Neural cell (in vitro differentiated cells): ENCODE results near the gene MRPS10. TPM values are rescaled to one million over a fixed set of nuclear protein-coding genes. Genes with fewer than 3 reads are reported as not detected.

ENCODE experiments used
- H2AFZ ChIP-seq: fragments of 200-600, 300-800 bp; sonication (generic), shearing (Covaris generic); 2 replicates; pipeline ENCODE4 v1.6.0; 2014; ENCODE audit warnings: low read depth, mild to moderate bottlenecking, antibody characterized with exemption, low read length, moderate library complexity
- H3F3A ChIP-seq: fragments of 200-600 bp; shearing (Covaris generic); 2 replicates; pipeline ENCODE4 v1.6.1; 2016; ENCODE audit warnings: mild to moderate bottlenecking, moderate library complexity, mixed read lengths, antibody characterized with exemption, low read length; ENCODE audit not compliant: insufficient read depth, poor library complexity, severe bottlenecking
- H3K27ac ChIP-seq: fragments of 200-600, 300-800 bp; sonication (generic), shearing (Covaris generic); 2 replicates; pipeline ENCODE4 v1.5.1; 2014; ENCODE audit warnings: mild to moderate bottlenecking, low read length, moderate library complexity
- H3K27me3 ChIP-seq: fragments of 300-800, 200-600 bp; sonication (generic), shearing (Covaris generic); 2 replicates; pipeline ENCODE4 v1.6.0; 2014; ENCODE audit warnings: mild to moderate bottlenecking, low read depth, low read length, moderate library complexity; ENCODE audit not compliant: insufficient read depth
- H3K36me3 ChIP-seq: fragments of 300-800, 200-600 bp; sonication (generic), shearing (Covaris generic); 2 replicates; pipeline ENCODE4 v1.5.1; 2014; ENCODE audit warnings: mild to moderate bottlenecking, antibody characterized with exemption, low read length, moderate library complexity; ENCODE audit not compliant: insufficient read depth
- H3K4me2 ChIP-seq: fragments of 300-800, 200-600 bp; sonication (generic), shearing (Covaris generic); 2 replicates; pipeline ENCODE4 v1.6.0; 2014; ENCODE audit warnings: mild to moderate bottlenecking, low read length
- H3K4me3 ChIP-seq: fragments of 300-800, 200-600 bp; sonication (generic), shearing (Covaris generic); 2 replicates; pipeline ENCODE4 v1.5.1; 2014; ENCODE audit warnings: mild to moderate bottlenecking, low read length, moderate library complexity
- H3K79me2 ChIP-seq: fragments of 200-600 bp; shearing (Covaris generic); replicated peaks from 2 replicates; pipeline ENCODE4 v1.6.0; 2014; ENCODE audit warnings: mild to moderate bottlenecking, low read length, moderate library complexity; ENCODE audit not compliant: insufficient read depth
- H3K9ac ChIP-seq: fragments of 300-800, 200-600 bp; sonication (generic), shearing (Covaris generic); 2 replicates; pipeline ENCODE4 v1.6.1; 2016; ENCODE audit warnings: mild to moderate bottlenecking, low read length, mixed read lengths
- H3K9me2 ChIP-seq: fragments of 200-600 bp; shearing (Covaris generic); 2 replicates; pipeline ENCODE4 v1.6.1; 2016; ENCODE audit warnings: mild to moderate bottlenecking, low read length, mixed read lengths; ENCODE audit not compliant: insufficient read depth
- H3K9me3 ChIP-seq: fragments of 200-600, 300-800 bp; sonication (generic), shearing (Covaris generic); 2 replicates; pipeline ENCODE4 v1.6.1; 2016; ENCODE audit warnings: mild to moderate bottlenecking, mixed run types, low read length, moderate library complexity, mixed read lengths
- H4K20me1 ChIP-seq: fragments of 200-600 bp; shearing (Covaris generic); 2 replicates; pipeline ENCODE4 v1.6.1; 2016; ENCODE audit warnings: mild to moderate bottlenecking, mixed run types; ENCODE audit not compliant: insufficient read depth
- CTCF ChIP-seq: fragments of 450-650 bp; IDR thresholded peaks from 2 replicates; pipeline ENCODE4 v1.5.1; 2014; ENCODE audit warnings: antibody characterized with exemption, mild to moderate bottlenecking, moderate library complexity; ENCODE audit not compliant: poor library complexity, severe bottlenecking
- EP300 ChIP-seq: fragments of 450-650 bp; conservative IDR thresholded peaks from 2 replicates; pipeline ENCODE4 v1.6.1; 2014; ENCODE audit warnings: antibody characterized with exemption, mild to moderate bottlenecking, moderate library complexity; ENCODE audit not compliant: poor library complexity, severe bottlenecking
- EZH2 ChIP-seq: fragments of 200-600, 300-800 bp; shearing (Covaris generic), sonication (generic); IDR thresholded peaks from 2 replicates; pipeline ENCODE4 v1.6.1; 2014; ENCODE audit warnings: antibody characterized with exemption, low read length, borderline replicate concordance, mild to moderate bottlenecking; ENCODE audit not compliant: insufficient read depth, poor library complexity, severe bottlenecking
- MXI1 ChIP-seq: fragments of 450-650 bp; conservative IDR thresholded peaks from 2 replicates; pipeline ENCODE4 v1.6.1; 2014; ENCODE audit warnings: antibody characterized with exemption, mild to moderate bottlenecking; ENCODE audit not compliant: poor library complexity, severe bottlenecking
- POLR2AphosphoS5 ChIP-seq: IDR thresholded peaks from 2 replicates; pipeline ENCODE4 v1.6.1; 2012
- RAD21 ChIP-seq: fragments of 450-650 bp; conservative IDR thresholded peaks from 2 replicates; pipeline ENCODE4 v1.6.1; 2014; ENCODE audit warnings: antibody characterized with exemption, mild to moderate bottlenecking, moderate library complexity
- REST ChIP-seq: IDR thresholded peaks from 2 replicates; pipeline ENCODE4 v1.6.1; 2012; ENCODE audit warnings: borderline replicate concordance
- SMC3 ChIP-seq: fragments of 450-650 bp; conservative IDR thresholded peaks from 2 replicates; pipeline ENCODE4 v1.6.1; 2014; ENCODE audit warnings: antibody characterized with exemption, mild to moderate bottlenecking, moderate library complexity; ENCODE audit not compliant: poor library complexity
- TAF1 ChIP-seq: IDR thresholded peaks from 2 replicates; pipeline ENCODE4 v1.6.1; 2012; ENCODE audit warnings: low read depth
- polyA plus RNA-seq: library from polyadenylated mRNA; depleted of rRNA; stranded (reverse); fragments of >200 nt; gene quantifications from 2 replicates; pipeline ENCODE4 v1.2.3, GENCODE V29; 2014

Gene MRPS10
- polyA plus RNA-seq, 1 donor from 2014 or later, result 37.4 TPM

- Histone ChIP-seq H3K4me2 (no peak overlapping the region), H3K27ac (no peak overlapping the region), H3K9me2 (no peaks in the 10 kb centered on the region), H3K79me2 (no peaks in the 10 kb centered on the region), H3K9me3 (no peaks in the 10 kb centered on the region), H3F3A (no peaks in the 10 kb centered on the region), H3K36me3 (no peaks in the 10 kb centered on the region), H3K9ac (no peak overlapping the region), H3K27me3 (no peaks in the 10 kb centered on the region), H3K4me3 (no peak overlapping the region), H4K20me1 (no peaks in the 10 kb centered on the region), H2AFZ (no peak overlapping the region)
- no peak for TF ChIP-seq MXI1
- TF ChIP-seq EZH2, result no peak
- TF ChIP-seq RAD21, result no peak
- TF ChIP-seq CTCF, result no peak
- TF ChIP-seq TAF1, result no peak
- TF ChIP-seq POLR2AphosphoS5, result no peak
- no peak for TF ChIP-seq EP300
- no peak for TF ChIP-seq REST
- no peak for TF ChIP-seq SMC3
Observed at GRCh38 chr6:42185597-42185996, 32.1 kb downstream of the MRPS10 start.

- H3K36me3 ChIP-seq, result no peaks in the 10 kb centered on the region
Observed at GRCh38 chr6:42184475-42184874, 33.2 kb downstream of the MRPS10 start.

More at GRCh38 chr6:42184475-42184874, 33.2 kb downstream of the MRPS10 start:
- Histone ChIP-seq H2AFZ (no peak overlapping the region), H3K27me3 (no peaks in the 10 kb centered on the region), H3K79me2 (no peaks in the 10 kb centered on the region), H3K9ac (no peak overlapping the region), H3F3A (no peaks in the 10 kb centered on the region), H3K4me2 (no peak overlapping the region), H3K4me3 (no peak overlapping the region), H3K9me3 (no peaks in the 10 kb centered on the region), H3K27ac (no peak overlapping the region), H3K9me2 (no peaks in the 10 kb centered on the region), H4K20me1 (no peaks in the 10 kb centered on the region)
- TF ChIP-seq CTCF, result no peak
- no peak for TF ChIP-seq TAF1
- TF ChIP-seq REST, result no peak
- TF ChIP-seq POLR2AphosphoS5, result no peak
- TF ChIP-seq EP300, result no peak
- no peak for TF ChIP-seq EZH2
- TF ChIP-seq SMC3, result no peak
- TF ChIP-seq RAD21, result no peak
